HG03439 (cell line): ENCODE results near the gene VWC2L.

Experiments used
- ATAC-seq: cut with Tn5 transposase; IDR thresholded peaks from one replicate; pipeline ENCODE4 v1.9.1; 2021; ENCODE audit warnings: mild to moderate bottlenecking, moderate library complexity; ENCODE audit not compliant: unreplicated experiment

Gene VWC2L

GRCh38 chr2:214465363-214466146 is 54.7 kb downstream of the VWC2L start:
- ATAC-seq: no peak

- ATAC-seq: no peak
Observed at GRCh38 chr2:214469728-214470127, 58.9 kb downstream of the VWC2L start.

- ATAC-seq: no peak
Observed at GRCh38 chr2:214471382-214471781, 60.5 kb downstream of the VWC2L start.

- no peak for ATAC-seq
Observed at GRCh38 chr2:214471990-214472389, 61.1 kb downstream of the VWC2L start.

GRCh38 chr2:214477305-214477704 is 66.5 kb downstream of the VWC2L start:
- ATAC-seq: no peak

GRCh38 chr2:214481204-214481603 is 70.3 kb downstream of the VWC2L start:
- ATAC-seq: no peak

GRCh38 chr2:214482728-214483127 is 71.9 kb downstream of the VWC2L start:
- ATAC-seq: no peak

- no peak for ATAC-seq
Observed at GRCh38 chr2:214484239-214484638, 73.4 kb downstream of the VWC2L start.

GRCh38 chr2:214484701-214485100 is 73.8 kb downstream of the VWC2L start:
- no peak for ATAC-seq

- ATAC-seq: no peak
Observed at GRCh38 chr2:214489181-214489580, 78.3 kb downstream of the VWC2L start.

- ATAC-seq: no peak
Observed at GRCh38 chr2:214489702-214490101, 78.8 kb downstream of the VWC2L start.

GRCh38 chr2:214492152-214492551 is 81.3 kb downstream of the VWC2L start:
- ATAC-seq: no peak

- no peak for ATAC-seq
Observed at GRCh38 chr2:214492608-214493007, 81.8 kb downstream of the VWC2L start.

- ATAC-seq: no peak
Observed at GRCh38 chr2:214497489-214497888, 86.6 kb downstream of the VWC2L start.

GRCh38 chr2:214503568-214503967 is 92.7 kb downstream of the VWC2L start:
- no peak for ATAC-seq

- ATAC-seq: no peak
Observed at GRCh38 chr2:214504599-214505376, 93.9 kb downstream of the VWC2L start.

- no peak for ATAC-seq
Observed at GRCh38 chr2:214507032-214507431, 96.2 kb downstream of the VWC2L start.

- no peak for ATAC-seq
Observed at GRCh38 chr2:214514704-214515103, 103.8 kb downstream of the VWC2L start.

GRCh38 chr2:214515111-214515510 is 104.3 kb downstream of the VWC2L start:
- ATAC-seq: no peak

- no peak for ATAC-seq
Observed at GRCh38 chr2:214519258-214519818, 108.5 kb downstream of the VWC2L start.

- no peak for ATAC-seq
Observed at GRCh38 chr2:214529021-214529420, 118.2 kb downstream of the VWC2L start.

GRCh38 chr2:214529514-214529913 is 118.7 kb downstream of the VWC2L start:
- ATAC-seq: no peak
